ENCODE data around the gene CENPS.

DNA sequence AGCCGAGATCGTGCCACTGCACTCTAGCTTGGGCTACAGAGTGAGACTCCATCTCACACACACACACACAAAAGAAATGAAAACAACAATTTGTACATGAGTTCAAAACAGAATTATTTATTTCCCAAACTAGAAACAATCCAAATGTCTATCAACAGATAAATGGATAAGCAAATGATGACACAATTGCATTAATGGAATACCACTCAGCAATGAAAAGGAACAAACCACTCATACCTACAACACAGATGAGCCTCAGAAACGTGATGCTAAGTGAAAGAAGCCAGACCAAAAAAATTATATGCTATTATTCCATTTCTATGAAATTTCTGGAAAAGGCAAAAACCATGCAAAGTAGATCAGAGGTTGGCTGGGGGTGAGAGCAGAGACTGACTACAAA lies 33.4 kb upstream of the CENPS start:
- no peak for TF ChIP-seq EZH2 (IDR thresholded peaks at IDR 0.05; ENCODE audit: low read length, unreplicated experiment)
- TF ChIP-seq EZH2phosphoT487 (IDR thresholded peaks at IDR 0.05; ENCODE audit: borderline replicate concordance, low read length), result no peak
- TF ChIP-seq, protein P1, sequence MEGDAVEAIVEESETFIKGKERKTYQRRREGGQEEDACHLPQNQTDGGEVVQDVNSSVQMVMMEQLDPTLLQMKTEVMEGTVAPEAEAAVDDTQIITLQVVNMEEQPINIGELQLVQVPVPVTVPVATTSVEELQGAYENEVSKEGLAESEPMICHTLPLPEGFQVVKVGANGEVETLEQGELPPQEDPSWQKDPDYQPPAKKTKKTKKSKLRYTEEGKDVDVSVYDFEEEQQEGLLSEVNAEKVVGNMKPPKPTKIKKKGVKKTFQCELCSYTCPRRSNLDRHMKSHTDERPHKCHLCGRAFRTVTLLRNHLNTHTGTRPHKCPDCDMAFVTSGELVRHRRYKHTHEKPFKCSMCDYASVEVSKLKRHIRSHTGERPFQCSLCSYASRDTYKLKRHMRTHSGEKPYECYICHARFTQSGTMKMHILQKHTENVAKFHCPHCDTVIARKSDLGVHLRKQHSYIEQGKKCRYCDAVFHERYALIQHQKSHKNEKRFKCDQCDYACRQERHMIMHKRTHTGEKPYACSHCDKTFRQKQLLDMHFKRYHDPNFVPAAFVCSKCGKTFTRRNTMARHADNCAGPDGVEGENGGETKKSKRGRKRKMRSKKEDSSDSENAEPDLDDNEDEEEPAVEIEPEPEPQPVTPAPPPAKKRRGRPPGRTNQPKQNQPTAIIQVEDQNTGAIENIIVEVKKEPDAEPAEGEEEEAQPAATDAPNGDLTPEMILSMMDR (conservative IDR thresholded peaks at IDR 0.05; ENCODE audit: low read depth, low read length), result no peak

All from PC-3 (cell line).